Kidney epithelial cell (primary cell): ENCODE data around the gene CRHR1. TPM values are rescaled to one million over a fixed set of nuclear protein-coding genes. Genes with fewer than 3 reads are reported as not detected.

Source experiments
- DNase-seq: peaks from one replicate; pipeline ENCODE4 v3.0.0-alpha.2; 2010; ENCODE audit warnings: low read depth
- H3K27me3 ChIP-seq: 2 replicates; pipeline ENCODE4 v1.6.0; 2011; ENCODE audit warnings: low read length; ENCODE audit not compliant: control insufficient read depth, insufficient read depth
- H3K36me3 ChIP-seq: 2 replicates; pipeline ENCODE4 v1.5.1; 2011; ENCODE audit warnings: low read length; ENCODE audit not compliant: control insufficient read depth, insufficient read depth
- H3K4me3 ChIP-seq: 2 replicates; pipeline ENCODE4 v1.5.1; 2011; ENCODE audit warnings: low read depth, mild to moderate bottlenecking, control low read depth, low read length
- CTCF ChIP-seq: IDR thresholded peaks from 2 replicates; pipeline ENCODE4 v1.5.1; 2011; ENCODE audit warnings: mild to moderate bottlenecking, moderate library complexity, low read length, control low read depth, inconsistent platforms; ENCODE audit not compliant: insufficient read depth, poor library complexity, severe bottlenecking
- total RNA-seq: library from RNA; depleted of rRNA; stranded (reverse); fragments of >200 nt; gene quantifications from 2 replicates; pipeline ENCODE4 v1.2.3, GENCODE V29; 2015

Gene CRHR1
- total RNA-seq, 1 donor from 2014 or later = not detected

GRCh38 chr17:45837187-45837586, 53.1 kb downstream of the CRHR1 start:
- no peak for DNase-seq
- no peak for TF ChIP-seq CTCF
- peaks cover 29% of the 10 kb centered on the region for H3K27me3 ChIP-seq
- H3K36me3 ChIP-seq = no peaks in the 10 kb centered on the region
- H3K4me3 ChIP-seq = no peak overlapping the region

- Histone ChIP-seq H3K36me3 (no peaks in the 10 kb centered on the region), H3K27me3 (peaks cover 28% of the 10 kb centered on the region), H3K4me3 (no peak overlapping the region)
- DNase-seq = no peak
- no peak for TF ChIP-seq CTCF
These were observed 53.5 kb downstream of the CRHR1 start for GRCh38 chr17:45837603-45838002.

- Histone ChIP-seq H3K4me3 (no peak overlapping the region), H3K27me3 (peaks cover 20% of the 10 kb centered on the region), H3K36me3 (no peaks in the 10 kb centered on the region)
- no peak for DNase-seq
- TF ChIP-seq CTCF = no peak
These were observed 54.7 kb downstream of the CRHR1 start for GRCh38 chr17:45838751-45839295.

- H3K4me3 ChIP-seq = no peak overlapping the region
- TF ChIP-seq CTCF = no peak
- DNase-seq = no peak
- peaks cover 14% of the 10 kb centered on the region for H3K27me3 ChIP-seq
- H3K36me3 ChIP-seq = no peaks in the 10 kb centered on the region
These were observed 55.3 kb downstream of the CRHR1 start for GRCh38 chr17:45839442-45839841.

GRCh38 chr17:45841186-45841585, 57.1 kb downstream of the CRHR1 start:
- TF ChIP-seq CTCF = no peak
- Histone ChIP-seq H3K36me3 (no peaks in the 10 kb centered on the region), H3K27me3 (peaks cover 7% of the 10 kb centered on the region), H3K4me3 (no peak overlapping the region)
- no peak for DNase-seq

GRCh38 chr17:45841883-45842525, 57.9 kb downstream of the CRHR1 start:
- H3K27me3 ChIP-seq = peaks cover 1% of the 10 kb centered on the region
- no peak for DNase-seq
- H3K36me3 ChIP-seq = no peaks in the 10 kb centered on the region
- TF ChIP-seq CTCF = no peak
- H3K4me3 ChIP-seq = no peak overlapping the region
